NOMO-1 treated with DMSO at 0.1 percent for 48 hours (cell line): ENCODE results near the gene MYH14.

ENCODE experiments used
- DNase-seq: peaks from one replicate; lab custom pipeline; 2025; ENCODE audit not compliant: unreplicated experiment; lab: John Stamatoyannopoulos, UW

Gene MYH14

DNA sequence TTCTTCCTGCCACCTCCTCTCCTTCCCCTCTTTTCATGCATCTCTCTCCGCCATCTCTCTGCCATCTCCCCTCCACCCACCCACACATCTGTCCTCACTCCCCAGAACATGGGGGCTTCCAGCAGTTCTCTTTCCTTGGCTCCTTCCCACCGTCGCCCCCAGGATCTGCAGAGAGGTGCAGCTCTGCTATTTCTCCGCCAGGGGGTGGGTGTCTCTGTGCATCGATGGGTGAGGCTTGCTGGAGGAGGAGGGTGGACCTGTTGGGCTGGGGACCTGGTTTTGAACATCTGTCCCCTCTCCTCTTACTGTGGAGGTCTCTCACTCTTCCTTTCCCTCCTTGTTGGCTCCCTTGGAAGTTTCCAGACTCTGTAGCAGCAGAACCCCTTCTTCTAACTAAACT is 51.7 kb downstream of the MYH14 start:
- DNase-seq: no peak

DNA sequence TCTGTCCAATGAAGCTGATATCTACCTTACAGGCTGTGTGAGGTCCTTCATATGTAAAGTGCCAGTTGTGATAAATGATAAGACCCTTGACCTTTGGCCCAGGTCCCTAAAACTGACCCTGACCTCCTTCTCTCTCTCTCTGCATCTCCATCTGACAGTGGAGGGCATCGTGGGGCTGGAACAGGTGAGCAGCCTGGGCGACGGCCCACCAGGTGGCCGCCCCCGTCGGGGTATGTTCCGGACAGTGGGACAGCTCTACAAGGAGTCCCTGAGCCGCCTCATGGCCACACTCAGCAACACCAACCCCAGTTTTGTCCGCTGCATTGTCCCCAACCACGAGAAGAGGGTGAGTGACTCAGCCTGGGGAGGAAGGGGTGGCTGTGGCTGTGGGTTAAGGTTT is 53.7 kb downstream of the MYH14 start:
- no peak for DNase-seq

DNA sequence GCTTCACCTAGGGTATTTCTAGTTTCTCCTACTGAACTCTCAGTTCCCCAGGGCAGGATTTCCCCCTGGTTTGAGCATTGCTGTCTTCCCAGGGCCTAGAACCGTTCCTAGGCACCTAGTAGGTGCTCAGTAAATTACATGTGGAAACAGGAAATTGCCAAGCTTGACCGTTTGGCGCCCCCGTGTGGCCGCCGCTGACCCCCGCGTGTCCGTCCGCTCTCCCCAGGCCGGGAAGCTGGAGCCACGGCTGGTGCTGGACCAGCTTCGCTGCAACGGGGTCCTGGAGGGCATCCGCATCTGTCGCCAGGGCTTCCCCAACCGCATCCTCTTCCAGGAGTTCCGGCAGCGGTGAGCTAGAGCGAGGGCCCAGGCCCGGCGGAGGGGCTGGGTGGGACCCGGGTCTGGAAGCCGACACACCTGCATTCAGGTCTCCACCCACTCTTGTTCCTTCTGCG is 55.5 kb downstream of the MYH14 start:
- DNase-seq: peak; percentile 17

DNA sequence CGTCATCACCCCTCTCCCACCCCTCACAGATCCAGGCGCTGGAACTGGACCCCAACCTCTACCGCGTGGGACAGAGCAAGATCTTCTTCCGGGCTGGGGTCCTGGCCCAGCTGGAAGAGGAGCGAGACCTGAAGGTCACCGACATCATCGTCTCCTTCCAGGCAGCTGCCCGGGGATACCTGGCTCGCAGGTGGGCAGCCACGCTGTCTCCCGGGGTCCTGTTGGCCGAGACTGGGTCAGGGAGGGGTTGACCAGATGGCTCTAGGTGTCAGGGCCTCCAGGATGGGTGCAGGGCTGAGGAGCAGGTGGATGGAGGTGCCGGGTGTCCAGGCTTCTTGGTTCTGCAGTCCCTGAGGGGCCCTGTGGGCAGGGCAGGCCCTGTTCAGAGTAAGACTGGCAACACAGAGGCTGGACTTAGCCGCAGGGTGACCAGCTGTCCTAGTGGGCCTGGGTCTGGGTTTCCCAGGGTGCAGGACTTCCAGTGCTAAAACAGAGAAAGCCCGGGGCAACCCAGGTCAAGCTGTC is 58.1 kb downstream of the MYH14 start:
- no peak for DNase-seq

DNA sequence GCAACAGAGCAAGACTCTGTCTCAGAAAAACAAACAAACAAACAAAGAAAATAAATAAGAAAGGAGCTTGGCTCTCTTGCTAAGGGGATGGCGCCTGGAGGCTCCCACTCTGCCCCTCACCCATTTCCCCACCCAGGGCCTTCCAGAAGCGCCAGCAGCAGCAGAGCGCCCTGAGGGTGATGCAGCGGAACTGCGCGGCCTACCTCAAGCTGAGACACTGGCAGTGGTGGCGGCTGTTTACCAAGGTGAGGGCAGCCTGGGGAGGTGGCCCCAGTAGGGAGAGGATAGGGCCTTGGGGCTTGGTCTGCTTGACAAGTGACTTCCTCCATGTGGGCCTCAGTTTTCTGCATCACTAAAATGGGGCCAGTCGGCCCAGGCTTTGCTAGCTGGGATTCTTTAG is 59.8 kb downstream of the MYH14 start:
- DNase-seq: no peak

DNA sequence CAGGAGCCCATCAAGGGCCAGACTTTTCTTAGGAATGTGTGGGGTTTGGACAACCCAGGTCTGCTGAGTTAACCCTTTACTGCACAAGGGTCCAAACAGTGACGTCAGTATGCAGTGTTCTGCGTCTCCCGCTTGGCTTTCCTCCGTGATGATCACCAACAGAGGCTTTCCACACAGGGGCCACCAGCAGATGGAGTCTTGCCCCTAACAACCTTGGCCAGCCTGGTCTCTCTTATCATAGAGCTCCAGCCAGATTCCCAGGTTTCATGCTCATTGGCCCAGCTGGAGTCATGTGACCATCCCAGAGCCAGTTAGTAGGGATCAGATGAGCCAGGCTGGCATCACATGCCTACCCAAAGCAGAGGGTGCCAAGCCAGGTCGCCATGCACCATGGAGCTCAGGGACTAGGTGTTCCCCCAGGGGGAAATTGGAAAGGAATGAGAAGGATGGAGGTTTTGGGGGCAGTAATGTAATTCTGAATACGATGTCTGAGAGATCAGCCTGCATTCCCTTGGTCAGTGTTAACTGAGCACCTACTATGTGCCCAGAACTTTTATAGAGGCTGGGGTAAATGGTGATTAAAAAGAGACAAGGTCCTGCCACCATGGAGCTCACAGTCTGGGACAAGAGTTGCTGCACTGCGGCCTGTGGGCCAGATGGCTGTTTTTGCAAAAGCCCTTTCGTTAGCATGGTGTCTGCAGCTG is 61.2 kb downstream of the MYH14 start:
- no peak for DNase-seq

DNA sequence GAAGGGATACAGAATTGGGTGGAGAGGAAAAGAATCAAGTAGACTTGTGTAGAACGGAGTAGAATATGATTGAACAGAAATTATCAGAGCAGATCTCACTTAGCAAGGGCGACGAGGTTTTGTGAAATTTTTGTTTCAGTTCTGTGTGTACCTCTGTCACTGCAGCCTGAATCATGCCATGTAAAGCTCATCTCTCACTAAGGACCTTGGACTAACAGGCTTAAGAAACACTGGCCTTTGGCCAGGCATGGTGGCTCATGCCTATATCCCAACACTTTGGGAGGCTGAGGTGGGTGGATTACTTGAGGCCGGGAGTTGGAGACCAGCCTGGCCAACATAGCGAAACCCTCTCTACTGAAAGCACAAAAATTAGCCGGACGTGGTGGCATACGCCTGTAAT is 62.6 kb downstream of the MYH14 start:
- no peak for DNase-seq

DNA sequence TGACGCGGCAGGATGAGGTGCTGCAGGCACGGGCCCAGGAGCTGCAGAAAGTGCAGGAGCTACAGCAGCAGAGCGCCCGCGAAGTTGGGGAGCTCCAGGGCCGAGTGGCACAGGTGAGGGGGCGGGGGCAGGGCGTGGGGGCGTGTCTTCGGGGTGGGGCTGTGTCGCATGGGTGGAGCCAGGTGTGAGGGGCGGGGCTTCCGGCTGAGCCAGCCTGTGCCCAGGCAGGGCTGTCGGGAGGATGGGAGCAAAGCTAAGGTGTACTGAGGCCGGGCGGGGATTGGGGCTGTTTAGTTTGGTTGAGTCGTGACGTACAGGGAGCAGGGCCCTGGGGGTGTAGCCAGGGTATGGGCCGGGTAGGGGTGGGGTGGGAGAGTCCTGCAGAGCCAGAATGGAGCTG is 63.5 kb downstream of the MYH14 start:
- no peak for DNase-seq

DNA sequence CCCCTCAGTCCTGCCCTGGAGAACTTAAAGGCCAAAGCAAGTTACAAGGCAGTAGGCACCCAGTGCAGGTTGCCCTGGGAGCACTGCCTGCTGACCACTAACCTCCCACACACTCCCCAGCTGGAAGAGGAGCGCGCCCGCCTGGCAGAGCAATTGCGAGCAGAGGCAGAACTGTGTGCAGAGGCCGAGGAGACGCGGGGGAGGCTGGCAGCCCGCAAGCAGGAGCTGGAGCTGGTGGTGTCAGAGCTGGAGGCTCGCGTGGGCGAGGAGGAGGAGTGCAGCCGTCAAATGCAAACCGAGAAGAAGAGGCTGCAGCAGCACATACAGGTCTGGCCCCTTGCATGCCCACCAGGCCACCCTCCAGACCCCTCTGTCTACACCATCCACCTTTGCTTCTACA is 64.6 kb downstream of the MYH14 start:
- DNase-seq: no peak

DNA sequence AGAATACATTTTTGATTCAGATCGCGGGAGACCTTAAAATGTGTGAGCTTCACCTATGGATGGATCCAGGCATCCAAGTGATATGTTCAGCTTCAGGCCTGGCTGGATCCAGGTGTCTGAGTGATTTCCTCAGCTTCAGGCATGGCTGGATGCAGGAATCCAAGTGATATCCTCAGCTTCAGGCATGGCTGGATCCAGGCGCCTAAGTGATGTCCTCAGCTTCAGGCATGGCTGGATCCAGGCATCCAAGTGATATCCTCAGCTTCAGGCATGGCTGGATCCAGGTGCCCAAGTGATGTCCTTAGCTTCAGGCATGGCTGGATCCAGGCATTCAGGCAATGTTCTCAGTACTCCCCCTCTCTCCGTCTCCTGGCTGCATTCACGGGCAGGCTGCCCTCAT is 65.1 kb downstream of the MYH14 start:
- no peak for DNase-seq

DNA sequence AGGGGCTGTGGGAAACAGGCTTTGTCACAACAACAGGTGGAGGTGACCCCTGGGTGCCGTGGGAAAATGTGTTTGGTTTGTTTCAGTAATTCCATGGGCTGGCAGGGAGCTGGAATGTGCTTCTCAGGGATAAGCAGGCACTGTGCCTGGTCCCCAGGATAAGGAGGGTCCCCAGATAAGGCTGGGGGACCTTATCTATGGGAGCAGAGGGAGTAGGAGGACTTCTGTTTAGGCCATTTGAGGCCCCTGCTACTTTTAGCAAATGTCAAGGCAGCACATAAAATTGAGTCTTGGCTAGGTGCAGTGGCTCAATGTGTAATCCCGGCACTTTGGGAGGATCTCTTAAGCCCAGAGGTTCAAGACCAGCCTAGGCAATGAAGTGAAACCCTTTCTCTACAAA is 66.2 kb downstream of the MYH14 start:
- no peak for DNase-seq

DNA sequence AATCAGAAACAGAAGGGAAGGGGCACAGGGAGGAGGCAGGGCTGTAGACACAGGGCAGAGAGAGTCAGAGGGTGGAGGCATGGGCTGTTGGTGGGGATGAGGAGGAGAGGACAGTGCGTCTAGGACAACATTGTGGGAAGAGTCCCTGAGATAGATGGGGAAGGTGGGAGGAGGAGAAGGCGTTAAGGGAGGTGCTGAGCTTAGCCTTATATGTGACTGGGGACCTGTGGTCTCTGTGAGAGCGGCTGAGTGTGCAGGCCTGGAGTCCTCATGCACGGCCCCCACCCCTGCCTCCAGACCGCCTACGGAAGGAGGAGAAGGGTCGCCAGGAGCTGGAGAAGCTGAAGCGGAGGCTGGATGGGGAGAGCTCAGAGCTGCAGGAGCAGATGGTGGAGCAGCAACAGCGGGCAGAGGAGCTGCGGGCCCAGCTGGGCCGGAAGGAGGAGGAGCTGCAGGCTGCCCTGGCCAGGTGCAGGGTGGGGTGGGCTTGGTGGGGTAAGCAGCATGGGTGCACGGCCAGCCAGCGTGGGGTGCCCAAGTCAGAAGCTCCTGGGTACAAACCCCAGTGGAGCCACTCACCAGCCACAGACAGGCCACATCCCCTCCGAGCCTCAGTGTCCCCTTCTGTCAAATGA is 69.0 kb downstream of the MYH14 start:
- no peak for DNase-seq

DNA sequence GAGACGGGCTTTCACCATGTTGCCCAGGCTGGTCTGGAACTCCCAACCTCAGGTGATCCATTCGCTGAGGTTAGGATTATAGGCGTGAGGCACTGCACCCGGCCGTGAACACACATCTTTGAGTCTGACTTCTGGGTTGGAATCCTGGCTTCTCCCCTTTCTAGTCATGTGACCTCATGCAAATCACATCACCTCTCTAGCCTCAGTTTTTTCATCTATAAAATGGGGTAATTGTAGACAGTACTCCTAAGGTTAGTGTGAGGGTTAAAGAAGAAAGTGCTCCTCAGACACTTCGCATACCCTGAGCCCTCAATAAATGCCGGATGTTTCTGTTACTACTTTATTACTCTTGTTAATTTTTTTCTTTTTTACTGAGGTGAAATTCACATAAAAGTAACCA is 70.4 kb downstream of the MYH14 start:
- DNase-seq: no peak

DNA sequence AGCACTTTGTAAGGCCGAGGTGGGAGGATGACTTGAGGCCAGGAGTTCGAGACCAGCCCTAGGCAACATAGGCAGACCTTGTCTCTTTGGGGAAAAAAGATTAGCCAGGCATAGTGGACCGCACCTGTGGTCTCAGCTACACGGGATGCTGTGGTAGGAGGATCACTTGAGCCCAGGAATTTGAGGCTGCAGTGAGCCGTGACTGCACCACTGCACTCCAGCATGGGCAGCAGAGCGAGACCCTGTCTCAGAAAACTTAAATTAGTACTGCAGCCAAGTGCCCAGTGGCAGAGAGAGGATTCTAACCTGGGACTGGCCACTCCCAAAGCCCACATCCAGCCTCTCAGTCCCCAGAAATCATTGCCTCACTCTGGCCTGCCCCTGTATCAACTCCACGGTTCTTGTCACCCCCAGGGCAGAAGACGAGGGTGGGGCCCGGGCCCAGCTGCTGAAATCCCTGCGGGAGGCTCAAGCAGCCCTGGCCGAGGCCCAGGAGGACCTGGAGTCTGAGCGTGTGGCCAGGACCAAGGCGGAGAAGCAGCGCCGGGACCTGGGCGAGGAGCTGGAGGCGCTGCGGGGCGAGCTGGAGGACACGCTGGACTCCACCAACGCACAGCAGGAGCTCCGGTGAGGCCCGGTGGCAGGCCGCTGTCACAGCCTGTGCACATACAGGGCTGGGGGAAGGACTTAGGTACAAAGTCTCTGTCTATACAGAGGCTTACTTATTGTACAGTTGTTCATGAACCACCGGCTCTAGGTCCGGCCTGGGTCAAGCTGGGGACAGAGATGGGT is 72.4 kb downstream of the MYH14 start:
- DNase-seq: no peak

DNA sequence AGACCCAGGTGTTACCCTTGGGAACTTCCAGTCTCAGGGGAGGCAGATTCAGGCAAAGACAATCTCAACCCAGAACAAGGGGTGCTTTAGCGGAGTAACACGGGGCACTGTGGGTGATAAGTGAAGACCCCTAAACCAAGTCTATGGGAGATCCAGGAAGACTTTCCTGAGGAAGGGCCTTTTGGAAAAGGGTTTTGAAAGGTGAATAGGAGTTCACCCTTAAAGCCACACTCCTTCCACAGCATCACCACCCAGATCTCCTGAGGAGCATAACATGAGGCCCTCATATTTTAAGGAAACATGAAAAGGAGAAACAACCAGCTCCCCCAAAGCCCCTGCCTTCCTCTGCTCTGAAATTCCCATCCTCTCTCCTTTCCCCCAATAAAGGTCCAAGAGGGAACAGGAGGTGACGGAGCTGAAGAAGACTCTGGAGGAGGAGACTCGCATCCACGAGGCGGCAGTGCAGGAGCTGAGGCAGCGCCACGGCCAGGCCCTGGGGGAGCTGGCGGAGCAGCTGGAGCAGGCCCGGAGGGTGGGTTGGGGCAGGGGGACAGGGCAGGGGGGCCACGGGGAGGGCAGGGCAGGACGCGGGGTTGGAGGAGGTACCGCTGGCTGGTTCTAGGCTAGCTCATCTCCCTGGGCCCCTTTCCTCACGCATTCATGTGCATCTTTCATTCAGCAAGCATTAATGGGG is 73.1 kb downstream of the MYH14 start:
- DNase-seq: no peak

DNA sequence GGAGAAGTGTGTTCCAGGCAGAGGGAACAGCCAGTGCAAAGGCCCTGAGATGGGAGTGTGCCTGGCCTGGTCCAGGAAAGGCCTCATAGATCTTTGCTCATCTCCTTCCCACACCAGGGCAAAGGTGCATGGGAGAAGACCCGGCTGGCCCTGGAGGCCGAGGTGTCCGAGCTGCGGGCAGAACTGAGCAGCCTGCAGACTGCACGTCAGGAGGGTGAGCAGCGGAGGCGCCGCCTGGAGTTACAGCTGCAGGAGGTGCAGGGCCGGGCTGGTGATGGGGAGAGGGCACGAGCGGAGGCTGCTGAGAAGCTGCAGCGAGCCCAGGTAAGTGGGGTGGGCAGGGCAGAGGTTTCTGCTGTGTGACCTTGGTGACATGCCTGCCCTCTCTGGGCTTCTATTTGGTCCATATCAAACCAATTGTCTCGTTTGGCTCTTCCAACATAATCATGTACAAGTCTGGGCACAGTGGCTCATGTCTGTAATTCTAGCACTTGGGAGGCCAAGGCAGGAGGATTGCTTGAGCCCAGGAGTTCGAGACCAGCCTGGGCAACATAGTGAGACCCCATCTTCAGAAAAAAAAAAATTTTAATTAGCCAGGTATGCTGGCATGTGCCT is 74.7 kb downstream of the MYH14 start:
- DNase-seq: no peak

DNA sequence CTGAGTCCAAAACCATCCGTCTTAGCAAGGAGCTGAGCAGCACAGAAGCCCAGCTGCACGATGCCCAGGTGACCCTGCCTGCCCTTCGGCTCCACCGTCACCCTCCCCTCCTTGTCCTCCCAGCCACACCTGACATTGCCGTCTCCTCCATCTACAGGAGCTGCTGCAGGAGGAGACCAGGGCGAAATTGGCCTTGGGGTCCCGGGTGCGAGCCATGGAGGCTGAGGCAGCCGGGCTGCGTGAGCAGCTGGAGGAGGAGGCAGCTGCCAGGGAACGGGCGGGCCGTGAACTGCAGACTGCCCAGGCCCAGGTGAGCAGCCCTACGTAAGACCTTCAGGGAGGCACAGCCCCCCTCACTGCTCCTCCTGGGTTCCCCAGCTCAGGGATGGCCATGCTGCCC is 76.7 kb downstream of the MYH14 start:
- DNase-seq: no peak

DNA sequence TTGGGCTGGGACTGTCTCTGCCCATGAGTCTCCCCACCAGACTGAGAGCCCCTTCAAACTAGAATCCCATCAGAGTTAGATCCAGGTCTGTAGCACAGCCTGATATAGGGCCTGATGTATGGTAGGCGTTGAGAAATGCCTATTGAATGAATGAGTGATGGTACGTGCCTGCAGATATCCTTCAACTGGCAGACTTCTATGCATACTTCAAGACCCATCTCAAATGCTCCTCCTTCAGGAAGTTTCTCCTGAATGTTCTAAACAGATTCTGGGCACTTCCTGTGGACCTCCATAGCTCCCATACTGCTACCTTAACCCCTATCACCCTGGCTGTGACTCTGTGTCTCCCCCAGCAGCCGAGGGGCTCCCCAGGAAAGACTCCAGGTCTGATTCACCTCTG is 77.6 kb downstream of the MYH14 start:
- no peak for DNase-seq

DNA sequence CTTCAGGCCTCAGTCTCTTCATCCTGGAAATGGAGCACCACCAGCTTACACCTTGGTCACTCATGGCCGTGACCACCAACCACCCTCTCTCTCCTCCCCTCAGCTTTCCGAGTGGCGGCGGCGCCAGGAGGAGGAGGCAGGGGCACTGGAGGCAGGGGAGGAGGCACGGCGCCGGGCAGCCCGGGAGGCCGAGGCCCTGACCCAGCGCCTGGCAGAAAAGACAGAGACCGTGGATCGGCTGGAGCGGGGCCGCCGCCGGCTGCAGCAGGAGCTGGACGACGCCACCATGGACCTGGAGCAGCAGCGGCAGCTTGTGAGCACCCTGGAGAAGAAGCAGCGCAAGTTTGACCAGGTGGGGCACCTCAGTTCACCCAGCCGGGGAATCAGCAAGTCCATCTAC is 78.1 kb downstream of the MYH14 start:
- DNase-seq: no peak

DNA sequence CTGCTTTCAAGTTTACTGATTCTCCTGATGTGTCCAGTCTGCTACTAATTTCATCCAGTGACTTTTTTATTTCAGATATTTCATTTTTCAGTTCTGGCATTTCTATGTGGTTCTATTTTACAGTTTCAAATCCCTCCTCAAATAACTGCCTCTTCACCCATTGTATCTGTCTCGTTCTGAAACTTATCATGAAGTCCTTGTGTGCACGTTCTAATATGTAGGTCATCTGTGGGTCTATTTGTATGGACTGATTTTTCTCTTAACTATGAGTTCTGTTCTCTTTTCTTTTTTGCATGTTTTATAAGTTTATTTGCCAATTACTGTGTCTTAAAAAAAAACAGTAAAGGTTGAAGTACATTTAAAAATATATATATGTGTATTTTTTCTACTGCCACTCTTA is 82.4 kb downstream of the MYH14 start:
- no peak for DNase-seq

DNA sequence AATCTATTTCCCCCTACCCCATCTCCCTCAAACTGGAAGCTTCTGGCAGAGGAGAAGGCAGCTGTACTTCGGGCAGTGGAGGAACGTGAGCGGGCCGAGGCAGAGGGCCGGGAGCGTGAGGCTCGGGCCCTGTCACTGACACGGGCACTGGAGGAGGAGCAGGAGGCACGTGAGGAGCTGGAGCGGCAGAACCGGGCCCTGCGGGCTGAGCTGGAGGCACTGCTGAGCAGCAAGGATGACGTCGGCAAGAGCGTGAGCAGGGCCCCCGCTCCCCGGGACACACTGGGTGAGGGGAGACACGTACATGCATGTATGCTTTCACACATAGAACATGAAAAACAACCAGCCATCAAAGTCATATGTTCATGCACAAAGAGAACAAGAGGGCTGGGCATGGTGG is 83.0 kb downstream of the MYH14 start:
- no peak for DNase-seq
